ENCODE data around the gene POU3F2. TPM values are rescaled to one million over a fixed set of nuclear protein-coding genes. Genes with fewer than 3 reads are reported as not detected.

The POU3F2 gene
- polyA plus RNA-seq, 3 donors = 0.07 to 0.16 (median 0.10) TPM

Other genes starting within 250 kb of the POU3F2 start
- 10 to 100 TPM; 22.1 to 28.2 (median 24.1) TPM for gene FBXL4, start 113.4 kb downstream of the POU3F2 start, polyA plus RNA-seq (ENCODE audit: insufficient read length in 3 of 3)

All from renal pelvis (tissue), 3 donors.